Endothelial cell of umbilical vein (primary cell): Measurements from ENCODE around the gene GALNT10. TPM values are rescaled to one million over a fixed set of nuclear protein-coding genes. Genes with fewer than 3 reads are reported as not detected.

Experiments used
- BruUV-seq: library from RNA; stranded (reverse); fragments of 400-500 nt; replicated peaks from 2 replicates; lab custom pipeline; 2021; lab: Mats Ljungman, UMichigan
- CTCF ChIA-PET: fragments of 300-600, 350-600 bp; sonication (Branson Sonifier 250); formaldehyde crosslinking; loops from one replicate; lab custom pipeline; 2021; ENCODE audit warnings: antibody characterized with exemption, inconsistent platforms; lab: Charles Lee
- POLR2A ChIA-PET: fragments of 300-600, 350-600 bp; sonication (Branson Sonifier 250); formaldehyde crosslinking; loops from one replicate; lab custom pipeline; 2021; ENCODE audit warnings: antibody characterized with exemption, inconsistent platforms; lab: Charles Lee
- DNase-seq: peaks from one replicate; pipeline ENCODE4 v3.0.0-alpha.2; 2011; ENCODE audit warnings: low read depth, low spot score
- FAIRE-seq: peaks from 2 replicates; lab custom pipeline; 2011; peaks lifted over from hg19 to GRCh38; lab: Jason Lieb, UNC
- H2AFZ ChIP-seq: 2 replicates; pipeline ENCODE4 v1.6.0; 2012; ENCODE audit warnings: low read depth, low read length, control low read depth, inconsistent platforms
- H3K27ac ChIP-seq: 2 replicates; pipeline ENCODE4 v1.5.1; 2011; ENCODE audit warnings: low read depth, mild to moderate bottlenecking, control low read depth, low read length, moderate library complexity; ENCODE audit not compliant: insufficient read depth
- H3K27me3 ChIP-seq, 2 experiments: 2 replicates each; pipeline versions ENCODE4 v1.6.0 to v1.6.1; 2011; ENCODE audit warnings: low read length in 2 of 2, mixed read lengths in 1 of 2; ENCODE audit not compliant: control insufficient read depth in 2 of 2, insufficient read depth in 2 of 2
- H3K36me3 ChIP-seq, 2 experiments: 2 replicates in 1 of 2; 3 replicates in 1 of 2; pipeline ENCODE4 v1.5.1; 2011; ENCODE audit warnings: low read length in 2 of 2, mild to moderate bottlenecking in 1 of 2, moderate library complexity in 1 of 2; ENCODE audit not compliant: control insufficient read depth in 2 of 2, insufficient read depth in 2 of 2; ENCODE audit errors: extremely low read depth in 1 of 2
- H3K4me1 ChIP-seq: 3 replicates; pipeline ENCODE4 v1.5.1; 2011; ENCODE audit warnings: mild to moderate bottlenecking, low read length; ENCODE audit not compliant: control insufficient read depth, insufficient read depth; ENCODE audit errors: extremely low read depth
- H3K4me2 ChIP-seq: 2 replicates; pipeline ENCODE4 v1.6.1; 2011; ENCODE audit warnings: low read length, control low read depth, mixed read lengths; ENCODE audit not compliant: insufficient read depth
- H3K4me3 ChIP-seq, 3 experiments: fragments of 200-600 bp in 1 of 3; sonication (generic), shearing (Covaris generic) in 1 of 3; replicated peaks in 1 of 3; 2 replicates each; pipeline ENCODE4 v1.5.1; 2011 to 2016; ENCODE audit warnings: control low read depth in 3 of 3, low read length in 3 of 3, mild to moderate bottlenecking in 2 of 3, inconsistent platforms in 1 of 3, low read depth in 1 of 3, moderate library complexity in 1 of 3; ENCODE audit not compliant: insufficient read depth in 1 of 3
- H3K79me2 ChIP-seq: 2 replicates; pipeline ENCODE4 v1.6.0; 2012; ENCODE audit warnings: low read length, inconsistent platforms; ENCODE audit not compliant: control insufficient read depth, insufficient read depth
- H3K9ac ChIP-seq: replicated peaks from 2 replicates; pipeline ENCODE3; 2011; ENCODE audit warnings: low read length, control low read depth; ENCODE audit not compliant: insufficient read depth; ENCODE audit errors: extremely low read depth
- H3K9me1 ChIP-seq: replicated peaks from 3 replicates; pipeline ENCODE4 v1.6.0; 2011; ENCODE audit warnings: mild to moderate bottlenecking, low read length; ENCODE audit not compliant: control insufficient read depth, insufficient read depth; ENCODE audit errors: extremely low read depth
- H3K9me3 ChIP-seq: replicated peaks from 2 replicates; pipeline ENCODE4 v1.5.1; 2012; ENCODE audit warnings: low read length, inconsistent platforms; ENCODE audit not compliant: control insufficient read depth, insufficient read depth
- H4K20me1 ChIP-seq: replicated peaks from 2 replicates; pipeline ENCODE3; 2011; ENCODE audit warnings: mild to moderate bottlenecking, low read length; ENCODE audit not compliant: control insufficient read depth, insufficient read depth; ENCODE audit errors: extremely low read depth
- EZH2 ChIP-seq: IDR thresholded peaks from 2 replicates; pipeline ENCODE4 v1.6.1; 2012; ENCODE audit warnings: borderline replicate concordance, low read depth, mild to moderate bottlenecking, moderate library complexity, low read length, inconsistent platforms; ENCODE audit not compliant: severe bottlenecking
- FOS ChIP-seq: IDR thresholded peaks from 2 replicates; pipeline ENCODE4 v1.6.1; 2011; ENCODE audit warnings: mild to moderate bottlenecking, low read length, moderate library complexity, borderline replicate concordance; ENCODE audit not compliant: insufficient read depth
- GATA2 ChIP-seq: IDR thresholded peaks from 2 replicates; pipeline ENCODE4 v1.7.0; 2011; ENCODE audit warnings: low read depth, mild to moderate bottlenecking, moderate library complexity, mixed read lengths, low read length; ENCODE audit not compliant: insufficient read length, insufficient read depth
- JUN ChIP-seq: IDR thresholded peaks from 2 replicates; pipeline ENCODE4 v1.6.1; 2011; ENCODE audit warnings: borderline replicate concordance, low read depth; ENCODE audit not compliant: insufficient read length, insufficient read depth
- MYC ChIP-seq: IDR thresholded peaks from one replicate; pipeline ENCODE4 v1.6.1; 2011; ENCODE audit warnings: mild to moderate bottlenecking, low read depth, low read length
- POLR2A ChIP-seq: IDR thresholded peaks from 2 replicates; pipeline ENCODE4 v1.6.1; 2012; ENCODE audit warnings: low read depth, mild to moderate bottlenecking, control low read depth, low read length
- POLR2AphosphoS5 ChIP-seq: IDR thresholded peaks from 2 replicates; pipeline ENCODE4 v1.6.1; 2012; ENCODE audit warnings: low read depth, mild to moderate bottlenecking, control low read depth, low read length, moderate library complexity; ENCODE audit not compliant: insufficient read depth
- dilution Hi-C: fragments of 300-500 bp; cut with MboI; formaldehyde crosslinking; loops from one replicate; pipeline ENCODE4 v1.15.0; 2019; ENCODE audit warnings: low sequenced_read_pairs; ENCODE audit not compliant: extremely low pct_ligation_motif_present
- intact Hi-C: fragments of 100-400 bp; cut with micrococcal nuclease; formaldehyde crosslinking; loops from one replicate; pipeline ENCODE4 v1.10.0; 2022
- polyA plus RNA-seq, 4 experiments: library from polyadenylated mRNA; depleted of rRNA in 3 of 4; stranded (reverse) in 3 of 4; unstranded in 1 of 4; fragments of >200 nt; gene quantifications; 2 replicates each; pipeline versions ENCODE4 v1.2.1 to v1.2.3, GENCODE V29; 2011 to 2012; ENCODE audit warnings: missing spikeins in 1 of 4
- total RNA-seq: library from RNA; stranded (reverse); gene quantifications from 2 replicates; pipeline ENCODE4 v1.2.3, GENCODE V29; 2021
- TF ChIP-seq, protein P1 (sequence below), 2 donors: IDR thresholded peaks; 1 replicate in 1 of 2; 2 replicates in 1 of 2; pipeline ENCODE4 v1.5.1; 2011; ENCODE audit warnings: low read length in 2 of 2, mild to moderate bottlenecking in 2 of 2, moderate library complexity in 2 of 2, control low read depth in 1 of 2, inconsistent platforms in 1 of 2, low read depth in 1 of 2; ENCODE audit not compliant: insufficient read depth in 1 of 2; ENCODE audit errors: extremely low read depth in 1 of 2
- TF ChIP-seq, protein P2 (sequence below): IDR thresholded peaks from 2 replicates; pipeline ENCODE4 v1.6.1; 2011; ENCODE audit not compliant: insufficient read depth, insufficient read length

The GALNT10 gene
- total and polyA plus RNA-seq, 2 donors (not counting 3 experiments of a cell fraction or from before 2014, with no cell fraction given): 70.2 to 77.6 TPM

DNA sequence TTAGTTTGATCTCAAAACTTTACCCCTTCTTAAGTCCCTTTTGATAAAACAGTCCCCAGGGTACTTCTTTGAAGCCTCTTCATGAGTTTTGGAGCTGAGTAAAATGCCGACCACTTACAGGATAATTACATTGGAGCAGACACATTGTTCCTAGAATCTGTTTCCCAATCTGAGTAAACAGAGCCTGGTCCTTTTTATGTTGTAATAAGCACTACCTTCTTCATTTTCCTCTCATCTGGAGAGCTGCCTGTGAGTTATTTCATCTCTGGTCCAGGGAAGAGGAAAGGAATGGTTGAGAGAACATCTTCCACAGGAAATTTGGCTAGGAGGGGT, 26.3 kb upstream of the GALNT10 start:
- FAIRE-seq: no peak
- dilution Hi-C loops: no loop called here

DNA sequence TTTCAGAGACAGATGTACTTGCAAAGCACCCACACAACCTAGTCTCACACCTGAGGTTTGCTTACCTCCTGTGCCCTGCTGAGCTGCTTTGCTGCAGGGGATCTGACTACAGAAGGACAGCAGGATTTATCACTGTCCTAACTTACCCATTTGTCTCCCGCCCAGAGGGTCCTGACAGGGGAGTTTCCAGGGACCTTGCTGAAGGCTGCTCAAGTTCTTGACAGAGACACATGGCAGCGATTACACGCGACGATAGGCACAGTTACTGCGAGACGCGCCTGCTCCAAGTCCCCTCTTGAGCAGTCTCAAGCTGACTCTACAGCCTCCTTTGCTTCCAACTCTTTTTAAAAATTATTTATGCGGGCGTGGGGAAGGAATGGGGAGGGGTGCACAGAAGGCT, 24.6 kb upstream of the GALNT10 start:
- FAIRE-seq (no peak), DNase-seq (no peak)
- H3K9ac ChIP-seq: no peak overlapping the region
- H3K9me3 ChIP-seq: no peaks in the 10 kb centered on the region
- CTCF ChIA-PET: interaction anchor here (0.6 to 2.6 kb wide), 4 partner anchors 8 to 244 kb away, joined by 3 to 6 read pairs (median 4); no protein-coding TSS in a partner anchor
- dilution Hi-C loops (no loop called here), intact Hi-C loops (no loop called here)
- peaks cover 21 to 23% of the 10 kb centered on the region in 2 experiments for H3K27me3 ChIP-seq
- no peaks in the 10 kb centered on the region for H3K79me2 ChIP-seq
- no peak overlapping the region for H2AFZ ChIP-seq
- POLR2A ChIA-PET: no interaction called here
- no peak for TF ChIP-seq POLR2A
- TF ChIP-seq, protein P1, sequence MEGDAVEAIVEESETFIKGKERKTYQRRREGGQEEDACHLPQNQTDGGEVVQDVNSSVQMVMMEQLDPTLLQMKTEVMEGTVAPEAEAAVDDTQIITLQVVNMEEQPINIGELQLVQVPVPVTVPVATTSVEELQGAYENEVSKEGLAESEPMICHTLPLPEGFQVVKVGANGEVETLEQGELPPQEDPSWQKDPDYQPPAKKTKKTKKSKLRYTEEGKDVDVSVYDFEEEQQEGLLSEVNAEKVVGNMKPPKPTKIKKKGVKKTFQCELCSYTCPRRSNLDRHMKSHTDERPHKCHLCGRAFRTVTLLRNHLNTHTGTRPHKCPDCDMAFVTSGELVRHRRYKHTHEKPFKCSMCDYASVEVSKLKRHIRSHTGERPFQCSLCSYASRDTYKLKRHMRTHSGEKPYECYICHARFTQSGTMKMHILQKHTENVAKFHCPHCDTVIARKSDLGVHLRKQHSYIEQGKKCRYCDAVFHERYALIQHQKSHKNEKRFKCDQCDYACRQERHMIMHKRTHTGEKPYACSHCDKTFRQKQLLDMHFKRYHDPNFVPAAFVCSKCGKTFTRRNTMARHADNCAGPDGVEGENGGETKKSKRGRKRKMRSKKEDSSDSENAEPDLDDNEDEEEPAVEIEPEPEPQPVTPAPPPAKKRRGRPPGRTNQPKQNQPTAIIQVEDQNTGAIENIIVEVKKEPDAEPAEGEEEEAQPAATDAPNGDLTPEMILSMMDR (IDR thresholded peaks at IDR 0.05; ENCODE audit: extremely low read depth in 1 of 2, insufficient read depth in 1 of 2, low read depth in 1 of 2, low read length in 2 of 2): no peak
- TF ChIP-seq MYC: no peak
- TF ChIP-seq, protein P2, sequence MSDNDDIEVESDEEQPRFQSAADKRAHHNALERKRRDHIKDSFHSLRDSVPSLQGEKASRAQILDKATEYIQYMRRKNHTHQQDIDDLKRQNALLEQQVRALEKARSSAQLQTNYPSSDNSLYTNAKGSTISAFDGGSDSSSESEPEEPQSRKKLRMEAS: no peak
- no peak for TF ChIP-seq JUN
- TF ChIP-seq GATA2: no peak
- TF ChIP-seq FOS: no peak
- no peak for TF ChIP-seq EZH2
- no peak for TF ChIP-seq POLR2AphosphoS5
- no peaks in the 10 kb centered on the region for H3K9me1 ChIP-seq
- H3K4me3 ChIP-seq: no peak overlapping the region
- no peaks in the 10 kb centered on the region for H4K20me1 ChIP-seq
- no peaks in the 10 kb centered on the region for H3K36me3 ChIP-seq
- H3K4me2 ChIP-seq: no peak overlapping the region
- no TSS peak for BruUV-seq
- no peak overlapping the region for H3K27ac ChIP-seq
- H3K4me1 ChIP-seq: no peaks in the 10 kb centered on the region

More for the DNA sequence above, 26.3 kb upstream of the GALNT10 start:
- Histone ChIP-seq H3K79me2 (no peaks in the 10 kb centered on the region), H3K27me3 (peaks cover 23 to 24% of the 10 kb centered on the region in 2 experiments), H3K9me1 (no peaks in the 10 kb centered on the region), H3K4me1 (no peaks in the 10 kb centered on the region), H3K9me3 (no peaks in the 10 kb centered on the region), H2AFZ (no peak overlapping the region), H4K20me1 (no peaks in the 10 kb centered on the region), H3K36me3 (no peaks in the 10 kb centered on the region), H3K4me3 (no peak overlapping the region), H3K9ac (no peak overlapping the region), H3K4me2 (no peak overlapping the region), H3K27ac (no peak overlapping the region)
- no peak for DNase-seq
- ChIA-PET CTCF (interaction anchor here (1.1 to 2.6 kb wide), 5 partner anchors 10 to 92 kb away, joined by 4 to 9 read pairs (median 6); no protein-coding TSS in a partner anchor), POLR2A (no interaction called here)
- TF ChIP-seq GATA2 (no peak), EZH2 (no peak), POLR2A (no peak), FOS (no peak)
- no TSS peak for BruUV-seq
- intact Hi-C loops: no loop called here
